Fibroblast of mammary gland (primary cell): ENCODE data around the gene HMGA1.
A peak's percentile ranks its signal among the peaks of the same experiment; 100 is the strongest.

Experiments used
- DNase-seq: peaks from one replicate; pipeline ENCODE4 v3.0.0-alpha.2; 2010; ENCODE audit warnings: low read depth
- H3K4me3 ChIP-seq: 2 replicates; pipeline ENCODE4 v1.5.1; 2011; ENCODE audit warnings: low read depth, mild to moderate bottlenecking, low read length, moderate library complexity; ENCODE audit not compliant: control insufficient read depth
- CTCF ChIP-seq: conservative IDR thresholded peaks from 2 replicates; pipeline ENCODE4 v1.5.1; 2011; ENCODE audit warnings: low read depth, low read length, inconsistent platforms; ENCODE audit not compliant: control insufficient read depth, insufficient read depth

HMGA1 gene

GRCh38 chr6:34236443-34237315 is at the start of gene HMGA1:
Gene HMGA1, plus strand, starts transcription at chr6:34236873. Its CDS starts 3,908 bp downstream, at chr6:34240781.
- H3K4me3 ChIP-seq, result peak within 1 kb of the TSS; percentile 79
- peak; percentile 85 for DNase-seq
- TF ChIP-seq CTCF, result no peak

GRCh38 chr6:34189806-34190503 is 46.7 kb upstream of the HMGA1 start:
- no peak for DNase-seq
- no peak overlapping the region for H3K4me3 ChIP-seq
- TF ChIP-seq CTCF, result no peak

- no peak overlapping the region for H3K4me3 ChIP-seq
- DNase-seq, result no peak
- no peak for TF ChIP-seq CTCF
These were observed 46.1 kb upstream of the HMGA1 start for GRCh38 chr6:34190504-34191122.

GRCh38 chr6:34194772-34195171 is 41.9 kb upstream of the HMGA1 start:
- TF ChIP-seq CTCF, result no peak
- no peak for DNase-seq
- H3K4me3 ChIP-seq, result no peak overlapping the region

- DNase-seq, result no peak
- no peak for TF ChIP-seq CTCF
- no peak overlapping the region for H3K4me3 ChIP-seq
These were observed 41.0 kb upstream of the HMGA1 start for GRCh38 chr6:34195726-34196115.

- peak; percentile 62 for TF ChIP-seq CTCF
- DNase-seq, result peak; percentile 66
- H3K4me3 ChIP-seq, result peak overlapping the region; percentile 47
These were observed 40.4 kb upstream of the HMGA1 start for GRCh38 chr6:34196116-34196832.
